Smooth muscle cell of the brain vasculature (primary cell): ENCODE measurements around the gene CDK2AP2.
"Not testable (repeated sequence)": the region's sequence is repeated elsewhere in the genome, so short reads cannot be mapped to it uniquely, and the experiment has no call there.

Experiments
- DNase-seq: peaks from one replicate; pipeline ENCODE4 v3.0.0-alpha.2; 2012; ENCODE audit warnings: low read depth, low spot score

CDK2AP2 gene

GRCh38 chr11:67507864-67508485 lies at the start of gene CDK2AP2:
Gene CDK2AP2, minus strand, starts transcription at chr11:67508162. Its CDS starts 80 bp downstream, at chr11:67508082.
- DNase-seq, result peak; percentile 97

DNA sequence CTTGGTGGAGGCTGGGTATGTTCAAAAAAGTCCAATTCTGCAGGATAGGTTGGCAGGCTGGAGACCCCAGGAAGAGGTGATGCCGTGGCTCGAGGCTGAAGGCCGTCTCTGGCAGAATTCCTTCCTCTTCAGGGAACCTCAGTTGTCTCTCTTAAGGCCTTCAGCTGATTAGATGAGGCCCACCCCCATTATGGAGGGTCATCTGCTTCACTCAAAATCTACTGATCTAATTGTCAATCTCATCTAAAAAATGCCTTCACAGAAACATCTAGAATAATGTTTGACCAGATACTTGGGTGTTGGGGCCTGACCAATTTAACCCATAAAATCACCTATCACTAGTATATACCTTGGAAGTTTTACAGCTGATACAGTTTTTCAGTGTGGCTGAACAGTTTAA lies 48.3 kb upstream of the CDK2AP2 start:
- no peak for DNase-seq

- DNase-seq, result not testable (repeated sequence)
These were observed 43.7 kb upstream of the CDK2AP2 start for GRCh38 chr11:67551697-67552096.

DNA sequence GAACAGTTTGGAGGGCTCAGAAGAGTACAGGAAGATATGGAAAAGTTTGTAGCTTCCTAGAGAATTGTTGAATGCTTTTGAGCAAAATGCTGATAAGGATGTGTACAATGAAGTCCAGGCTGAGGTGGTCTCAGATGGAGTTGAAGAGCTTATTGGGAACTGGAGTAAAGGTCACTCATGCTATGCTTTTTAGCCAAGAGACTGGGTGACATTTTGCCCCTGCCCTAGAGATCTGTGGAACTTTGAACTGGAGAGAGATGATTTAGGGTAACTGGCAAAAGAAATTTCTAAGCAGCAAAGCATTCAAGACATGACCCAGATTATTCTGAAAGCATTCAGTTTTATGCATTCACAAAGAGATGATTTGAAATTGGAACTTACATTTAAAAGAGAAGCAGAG lies 43.2 kb upstream of the CDK2AP2 start:
- no peak for DNase-seq

DNA sequence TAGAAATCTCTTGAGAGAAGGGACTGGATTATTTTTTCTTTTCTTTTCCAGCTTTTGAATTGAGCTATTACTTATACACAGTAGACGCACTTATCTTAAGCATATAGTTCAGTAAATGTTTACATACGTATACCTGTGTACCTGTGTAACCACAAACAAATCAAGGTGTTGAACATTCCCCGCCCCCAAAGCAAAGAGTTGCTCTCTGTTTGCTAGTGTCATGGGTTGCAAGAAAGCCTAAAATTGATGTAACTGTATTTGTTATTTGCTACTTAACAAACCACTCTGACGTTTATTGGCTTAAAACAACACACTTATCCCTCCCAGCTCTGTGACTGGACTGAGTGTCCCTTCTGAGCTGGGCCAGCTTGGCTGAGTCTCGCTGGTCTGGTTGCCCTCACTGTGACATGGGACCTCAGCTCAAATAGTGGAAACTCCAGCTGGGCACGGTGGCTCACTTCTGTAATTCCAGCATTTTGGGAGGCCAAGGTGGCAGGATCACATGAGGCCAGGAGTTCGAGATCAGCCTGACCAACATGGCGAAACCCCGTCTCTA lies 40.7 kb upstream of the CDK2AP2 start:
- no peak for DNase-seq

DNA sequence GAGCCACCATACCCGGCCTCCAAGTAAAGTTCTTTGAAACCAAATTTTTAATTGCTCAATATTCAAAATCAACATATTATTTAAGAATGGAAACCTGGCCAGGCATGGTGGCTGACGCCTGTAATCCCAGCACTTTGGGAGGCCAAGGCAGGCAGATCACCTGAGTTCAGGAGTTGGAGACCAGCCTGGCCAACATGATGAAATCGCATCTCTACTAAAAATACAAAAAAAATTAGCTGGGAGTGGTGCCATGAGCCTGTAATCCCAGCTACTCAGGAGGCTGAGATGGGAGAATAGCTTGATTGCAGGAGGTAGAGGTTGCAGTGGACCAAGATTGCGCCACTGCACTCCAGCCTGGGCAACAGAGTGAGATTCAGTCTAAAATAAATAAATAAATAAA lies 40.1 kb upstream of the CDK2AP2 start:
- not testable (repeated sequence) for DNase-seq

- no peak for DNase-seq
These were observed 37.3 kb upstream of the CDK2AP2 start for GRCh38 chr11:67545280-67545679.

DNA sequence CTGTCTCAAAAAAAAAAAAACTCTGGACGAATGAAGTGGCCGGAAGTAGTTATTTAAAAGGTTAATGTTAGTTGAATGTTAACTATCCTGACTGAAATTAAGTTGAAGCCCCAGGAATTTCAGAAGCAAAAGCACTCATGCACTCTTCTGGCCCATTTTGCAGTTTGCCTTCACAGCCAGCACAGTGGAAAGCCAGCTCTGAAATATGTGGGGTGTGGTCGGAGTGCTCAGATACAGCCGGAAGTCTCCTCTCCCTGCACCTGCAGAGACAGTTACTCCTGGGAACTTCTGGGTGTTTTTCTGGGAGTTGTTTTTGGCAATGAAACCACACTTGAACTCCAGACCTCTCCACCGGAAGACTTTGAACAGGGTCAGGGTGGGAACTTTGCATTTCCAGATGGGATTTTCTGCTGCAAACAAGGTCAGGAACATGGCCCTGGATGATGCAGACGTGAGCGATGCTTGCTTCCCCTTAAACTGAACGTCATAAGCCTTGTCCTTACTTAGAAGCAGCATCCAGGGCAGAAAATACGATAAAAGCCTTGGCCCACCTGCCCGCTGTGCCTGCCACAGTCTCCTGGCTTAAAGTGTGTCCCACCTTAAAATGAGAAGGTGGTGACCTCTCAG lies 36.8 kb upstream of the CDK2AP2 start:
- DNase-seq, result no peak

DNA sequence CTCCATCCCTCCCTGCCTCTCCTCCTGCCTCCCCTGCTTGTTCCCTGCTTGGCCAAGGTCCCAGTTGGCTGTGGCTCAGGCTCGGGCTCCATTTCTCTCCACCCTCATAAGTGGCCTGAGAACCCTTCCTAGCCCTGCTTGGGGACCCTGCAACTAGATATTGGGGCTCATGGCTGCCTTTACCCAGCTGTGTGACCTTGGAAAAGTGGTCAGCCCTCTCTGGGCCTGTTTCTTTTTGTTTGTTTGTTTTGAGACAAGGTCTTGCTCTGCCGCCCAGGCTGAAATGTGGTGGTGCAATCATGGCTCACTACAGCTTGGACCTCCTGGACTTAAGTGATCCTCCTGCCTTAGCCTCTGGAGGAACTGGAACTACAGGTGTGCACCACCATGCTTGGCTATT lies 35.6 kb upstream of the CDK2AP2 start:
- no peak for DNase-seq

DNA sequence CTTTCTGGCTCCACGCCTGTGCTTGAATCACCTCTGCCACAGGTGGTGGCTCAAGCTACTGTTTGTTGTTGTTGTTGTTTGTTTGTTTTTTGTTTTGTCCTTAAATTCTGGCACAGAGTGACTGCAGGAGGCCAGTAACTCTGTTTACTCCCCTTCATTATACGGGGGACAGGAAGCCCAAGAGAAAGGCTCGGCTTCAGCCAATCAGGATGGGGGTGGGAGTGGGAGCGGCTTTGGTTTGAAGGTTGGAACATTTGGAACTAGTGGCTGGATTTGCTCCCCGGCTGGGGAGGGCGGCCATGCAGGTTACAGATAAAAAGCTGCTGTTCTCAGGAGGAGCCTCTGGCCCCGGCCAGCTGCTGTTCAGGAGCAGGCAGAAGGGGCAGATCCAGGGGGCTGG lies 35.0 kb upstream of the CDK2AP2 start:
- DNase-seq, result no peak

- DNase-seq, result no peak
These were observed 34.2 kb upstream of the CDK2AP2 start for GRCh38 chr11:67542169-67542568.

GRCh38 chr11:67541198-67541597 lies 33.2 kb upstream of the CDK2AP2 start:
- no peak for DNase-seq

GRCh38 chr11:67539550-67539949 lies 31.6 kb upstream of the CDK2AP2 start:
- no peak for DNase-seq

GRCh38 chr11:67538823-67539505 lies 31.0 kb upstream of the CDK2AP2 start:
- DNase-seq, result no peak

GRCh38 chr11:67538306-67538705 lies 30.3 kb upstream of the CDK2AP2 start:
- no peak for DNase-seq

- no peak for DNase-seq
These were observed 27.6 kb upstream of the CDK2AP2 start for GRCh38 chr11:67535561-67535960.

- DNase-seq, result no peak
These were observed 26.2 kb upstream of the CDK2AP2 start for GRCh38 chr11:67534070-67534679.

DNA sequence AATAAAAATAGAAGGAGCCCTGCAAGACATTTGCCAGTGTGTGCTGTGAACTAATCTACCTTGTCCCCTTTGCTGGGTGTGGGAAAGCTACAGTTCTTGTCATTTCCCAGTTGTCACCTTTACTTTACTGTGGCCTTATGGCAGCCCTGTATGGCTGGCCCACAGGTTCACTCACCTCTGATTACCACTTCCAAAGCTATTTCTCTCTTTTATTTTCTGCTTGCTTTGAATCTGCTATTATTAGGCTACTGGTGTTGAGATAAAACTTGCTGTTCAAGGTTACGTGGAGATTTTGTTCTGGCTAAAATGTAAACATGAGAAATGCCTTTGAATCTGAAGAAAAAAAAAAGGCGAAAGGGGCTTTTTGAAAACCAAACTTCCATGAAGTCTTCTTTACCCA lies 24.9 kb upstream of the CDK2AP2 start:
- DNase-seq, result no peak

GRCh38 chr11:67530282-67530592 lies 22.3 kb upstream of the CDK2AP2 start:
- DNase-seq, result no peak

DNA sequence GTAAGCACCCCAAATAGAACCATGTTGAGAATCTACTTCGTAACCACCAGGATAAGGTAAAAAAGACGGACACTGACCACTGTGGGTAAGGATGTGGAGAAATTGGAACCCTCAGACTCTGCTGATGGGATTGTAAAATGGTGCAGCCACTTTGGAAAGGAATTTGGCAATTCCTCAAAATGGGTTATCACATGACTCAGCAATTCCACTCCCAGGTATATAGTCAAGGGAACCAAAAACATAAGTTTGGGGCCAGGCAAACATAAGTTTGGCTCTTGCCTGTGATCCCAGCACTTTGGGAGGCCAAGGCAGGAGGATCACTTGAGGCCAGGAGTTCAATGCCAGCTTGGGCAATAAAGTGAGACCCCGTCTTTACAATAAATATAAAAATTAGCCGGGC lies 20.4 kb upstream of the CDK2AP2 start:
- DNase-seq, result no peak

GRCh38 chr11:67525275-67525976 lies 17.5 kb upstream of the CDK2AP2 start:
- DNase-seq, result no peak

DNA sequence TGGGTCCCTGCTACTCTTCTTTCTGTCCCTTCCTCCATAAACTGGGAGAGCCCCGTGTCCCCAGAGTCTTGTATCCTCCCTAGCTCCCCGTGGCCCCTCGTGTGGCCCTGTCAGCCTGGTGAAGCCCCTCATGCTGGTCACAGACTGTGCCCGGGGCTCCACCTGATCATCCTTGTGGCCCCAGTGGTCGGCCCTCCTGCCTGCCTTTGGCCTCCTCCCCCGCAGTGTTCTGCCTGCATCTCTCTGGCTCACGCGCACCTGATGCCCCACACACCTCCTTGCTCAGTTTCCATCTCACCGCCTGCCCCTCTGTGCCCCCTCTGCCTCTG lies 16.5 kb upstream of the CDK2AP2 start:
- DNase-seq, result no peak
